PC-3 (cell line): ENCODE data around the gene SYNJ1.

ENCODE experiments used
- EZH2 ChIP-seq: fragments of 300-600 bp; sonication (generic); IDR thresholded peaks from one replicate; pipeline ENCODE4 v1.6.1; 2017; ENCODE audit warnings: antibody characterized with exemption, mild to moderate bottlenecking, low read length; ENCODE audit not compliant: unreplicated experiment
- EZH2phosphoT487 ChIP-seq: fragments of 300-600 bp; sonication (generic); IDR thresholded peaks from 2 replicates; pipeline ENCODE4 v1.6.1; 2018; ENCODE audit warnings: mild to moderate bottlenecking, antibody characterized with exemption, low read length, borderline replicate concordance
- TF ChIP-seq, protein P1 (sequence below): fragments of 300-600 bp; sonication (generic); conservative IDR thresholded peaks from 2 replicates; pipeline ENCODE4 v1.5.1; 2017; ENCODE audit warnings: antibody characterized with exemption, low read depth, mild to moderate bottlenecking, low read length

GRCh38 chr21:32648165-32648564, 79.6 kb downstream of the SYNJ1 start:
- TF ChIP-seq, protein P1, sequence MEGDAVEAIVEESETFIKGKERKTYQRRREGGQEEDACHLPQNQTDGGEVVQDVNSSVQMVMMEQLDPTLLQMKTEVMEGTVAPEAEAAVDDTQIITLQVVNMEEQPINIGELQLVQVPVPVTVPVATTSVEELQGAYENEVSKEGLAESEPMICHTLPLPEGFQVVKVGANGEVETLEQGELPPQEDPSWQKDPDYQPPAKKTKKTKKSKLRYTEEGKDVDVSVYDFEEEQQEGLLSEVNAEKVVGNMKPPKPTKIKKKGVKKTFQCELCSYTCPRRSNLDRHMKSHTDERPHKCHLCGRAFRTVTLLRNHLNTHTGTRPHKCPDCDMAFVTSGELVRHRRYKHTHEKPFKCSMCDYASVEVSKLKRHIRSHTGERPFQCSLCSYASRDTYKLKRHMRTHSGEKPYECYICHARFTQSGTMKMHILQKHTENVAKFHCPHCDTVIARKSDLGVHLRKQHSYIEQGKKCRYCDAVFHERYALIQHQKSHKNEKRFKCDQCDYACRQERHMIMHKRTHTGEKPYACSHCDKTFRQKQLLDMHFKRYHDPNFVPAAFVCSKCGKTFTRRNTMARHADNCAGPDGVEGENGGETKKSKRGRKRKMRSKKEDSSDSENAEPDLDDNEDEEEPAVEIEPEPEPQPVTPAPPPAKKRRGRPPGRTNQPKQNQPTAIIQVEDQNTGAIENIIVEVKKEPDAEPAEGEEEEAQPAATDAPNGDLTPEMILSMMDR = no peak
- TF ChIP-seq EZH2 = no peak
- no peak for TF ChIP-seq EZH2phosphoT487
